Chondrocyte (in vitro differentiated cells): ENCODE results near the gene ESYT2. TPM values are rescaled to one million over a fixed set of nuclear protein-coding genes. Genes with fewer than 3 reads are reported as not detected.

Experiments
- DNase-seq: peaks from one replicate; pipeline ENCODE4 v3.0.0; 2021; ENCODE audit warnings: mixed read lengths, low spot score
- H3K27ac Mint-ChIP-seq: one replicate; pipeline ENCODE4 v1.8.0; 2021; ENCODE audit warnings: mild to moderate bottlenecking, moderate library complexity, mixed read lengths; ENCODE audit not compliant: unreplicated experiment
- H3K27me3 Mint-ChIP-seq: 2 replicates; pipeline ENCODE4 v1.8.0; 2021; ENCODE audit warnings: low read depth, mixed read lengths
- H3K36me3 Mint-ChIP-seq: 2 replicates; pipeline ENCODE4 v1.8.0; 2021; ENCODE audit warnings: low read depth, mixed read lengths
- H3K4me1 Mint-ChIP-seq: 2 replicates; pipeline ENCODE4 v1.8.0; 2021; ENCODE audit warnings: low read depth, mild to moderate bottlenecking, mixed read lengths
- H3K4me3 Mint-ChIP-seq: one replicate; pipeline ENCODE4 v1.8.0; 2021; ENCODE audit warnings: mild to moderate bottlenecking, moderate library complexity, mixed read lengths; ENCODE audit not compliant: unreplicated experiment
- H3K9me3 Mint-ChIP-seq: 2 replicates; pipeline ENCODE4 v1.8.0; 2021; ENCODE audit warnings: low read depth, mixed read lengths
- CTCF ChIP-seq: fragments of 200-600 bp; sonication (generic); IDR thresholded peaks from 2 replicates; pipeline ENCODE4 v1.5.0; 2021; ENCODE audit warnings: antibody characterized with exemption, mild to moderate bottlenecking, moderate library complexity
- total RNA-seq: library from RNA; stranded (reverse); gene quantifications from 3 replicates; pipeline ENCODE4 v1.2.1, GENCODE V29; 2021

The ESYT2 gene
- total RNA-seq, 1 donor from 2014 or later = 108 TPM

GRCh38 chr7:158860394-158860793, 31.1 kb upstream of the ESYT2 start:
- DNase-seq = no peak
- Mint-ChIP-seq H3K4me3 (no peak overlapping the region), H3K9me3 (no peaks in the 10 kb centered on the region), H3K36me3 (no peaks in the 10 kb centered on the region), H3K4me1 (peaks cover 40% of the 10 kb centered on the region), H3K27ac (no peak overlapping the region), H3K27me3 (no peaks in the 10 kb centered on the region)
- TF ChIP-seq CTCF = no peak

- H3K9me3 Mint-ChIP-seq = no peaks in the 10 kb centered on the region
- no peaks in the 10 kb centered on the region for H3K36me3 Mint-ChIP-seq
- peak overlapping the region; percentile 22 for H3K4me3 Mint-ChIP-seq
- no peaks in the 10 kb centered on the region for H3K27me3 Mint-ChIP-seq
- peak overlapping the region; percentile 83 for H3K27ac Mint-ChIP-seq
- DNase-seq = no peak
- no peak for TF ChIP-seq CTCF
- peaks cover 27% of the 10 kb centered on the region for H3K4me1 Mint-ChIP-seq
Measured at GRCh38 chr7:158858592-158859503, 29.5 kb upstream of the ESYT2 start.

GRCh38 chr7:158856883-158857668, 27.8 kb upstream of the ESYT2 start:
- no peaks in the 10 kb centered on the region for H3K36me3 Mint-ChIP-seq
- peak overlapping the region; percentile 68 for H3K27ac Mint-ChIP-seq
- peaks cover 24% of the 10 kb centered on the region for H3K4me1 Mint-ChIP-seq
- peak overlapping the region; percentile 97 for H3K4me3 Mint-ChIP-seq
- TF ChIP-seq CTCF = peak; percentile 3
- no peak for DNase-seq
- H3K27me3 Mint-ChIP-seq = no peaks in the 10 kb centered on the region
- H3K9me3 Mint-ChIP-seq = no peaks in the 10 kb centered on the region

GRCh38 chr7:158854681-158855081, 25.4 kb upstream of the ESYT2 start:
- H3K4me1 Mint-ChIP-seq = peaks cover 24% of the 10 kb centered on the region
- no peak for DNase-seq
- H3K27me3 Mint-ChIP-seq = no peaks in the 10 kb centered on the region
- TF ChIP-seq CTCF = no peak
- no peak overlapping the region for H3K27ac Mint-ChIP-seq
- H3K36me3 Mint-ChIP-seq = no peaks in the 10 kb centered on the region
- H3K4me3 Mint-ChIP-seq = no peak overlapping the region
- no peaks in the 10 kb centered on the region for H3K9me3 Mint-ChIP-seq

- Mint-ChIP-seq H3K27ac (no peak overlapping the region), H3K4me3 (no peak overlapping the region), H3K4me1 (peaks cover 11% of the 10 kb centered on the region), H3K27me3 (no peaks in the 10 kb centered on the region), H3K36me3 (no peaks in the 10 kb centered on the region), H3K9me3 (peaks cover 2% of the 10 kb centered on the region)
- DNase-seq = no peak
- no peak for TF ChIP-seq CTCF
Measured at GRCh38 chr7:158850545-158851102, 21.3 kb upstream of the ESYT2 start.
